SK-N-MC (cell line): ENCODE results near the gene TNIK.

Source experiments
- EZH2 ChIP-seq: fragments of 200-600 bp; sonication (generic); IDR thresholded peaks from one replicate; pipeline ENCODE4 v1.6.1; 2017; ENCODE audit warnings: antibody characterized with exemption
- FOXP2 ChIP-seq: optimal IDR thresholded peaks from 2 replicates; pipeline ENCODE3; 2011; ENCODE audit warnings: mild to moderate bottlenecking, moderate library complexity; ENCODE audit not compliant: insufficient read depth; ENCODE audit errors: extremely low read length, control extremely low read depth
- POLR2AphosphoS5 ChIP-seq: IDR thresholded peaks from 2 replicates; pipeline ENCODE4 v1.6.1; 2012; ENCODE audit warnings: mild to moderate bottlenecking, low read depth, low read length, borderline replicate concordance

DNA sequence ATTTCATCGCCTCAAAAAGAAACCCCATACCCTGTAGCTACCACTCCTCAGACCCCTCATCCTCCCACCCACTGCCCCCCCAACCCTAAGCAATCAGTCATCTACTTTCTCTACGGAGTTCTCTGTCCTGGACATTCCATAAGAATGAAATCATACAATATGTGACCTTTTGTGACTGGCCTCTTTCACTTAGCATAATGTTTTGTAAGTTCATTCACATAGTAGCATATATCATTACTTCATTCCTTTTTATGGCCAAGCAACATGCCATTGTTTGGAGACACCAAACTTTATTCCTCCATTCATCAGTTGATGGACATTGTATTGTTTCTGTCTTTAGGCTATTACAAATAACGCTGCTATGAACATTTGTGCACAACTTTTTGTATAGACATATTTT, 64.2 kb downstream of the TNIK start:
- TF ChIP-seq FOXP2 (no peak), EZH2 (no peak), POLR2AphosphoS5 (no peak)
